ENCODE measurements around the gene SNAP29. TPM values are rescaled to one million over a fixed set of nuclear protein-coding genes. Genes with fewer than 3 reads are reported as not detected.

The SNAP29 gene
- total RNA-seq, 1 experiment from 2014 or later = 17.9 TPM

GRCh38 chr22:20869234-20869633 is 10.4 kb downstream of the SNAP29 start:
- Histone ChIP-seq H3K18ac (ENCODE audit: insufficient read length, low read depth, low read length) (no peak overlapping the region), H3K56ac (ENCODE audit: insufficient read length, low read depth, low read length) (no peak overlapping the region), H2BK15ac (ENCODE audit: low read depth, low read length) (no peak overlapping the region), H4K5ac (ENCODE audit: insufficient read length, low read depth, low read length) (no peak overlapping the region), H4K8ac (replicated peaks; ENCODE audit: insufficient read length, low read depth, low read length) (no peak overlapping the region), H2BK20ac (ENCODE audit: low read depth, low read length, poor library complexity, severe bottlenecking) (no peak overlapping the region), H2AK5ac (ENCODE audit: insufficient read length, low read length) (no peak overlapping the region), H3K9ac (ENCODE audit: extremely low read depth, insufficient read length, low read length) (no peak overlapping the region), H3K4me1 (ENCODE audit: insufficient read depth, low read length) (no peaks in the 10 kb centered on the region), H2BK5ac (ENCODE audit: insufficient read length, low read length) (no peak overlapping the region), H4K91ac (ENCODE audit: insufficient read length, low read depth, low read length) (no peak overlapping the region), H3K23me2 (ENCODE audit: insufficient read length, low read depth, low read length, poor library complexity, severe bottlenecking) (no peaks in the 10 kb centered on the region), H4K20me1 (ENCODE audit: control insufficient read depth, insufficient read depth, insufficient read length) (no peaks in the 10 kb centered on the region), H2BK12ac (ENCODE audit: insufficient read length, low read depth, low read length) (no peak overlapping the region), H3K14ac (ENCODE audit: insufficient read depth, low read length) (no peak overlapping the region), H3K23ac (ENCODE audit: insufficient read length, low read depth, low read length) (no peak overlapping the region), H2AFZ (ENCODE audit: low read length) (no peak overlapping the region), H3K4ac (ENCODE audit: low read depth, low read length) (no peak overlapping the region), H3K9me3 (ENCODE audit: control insufficient read depth, low read depth, low read length) (no peaks in the 10 kb centered on the region), H3K79me2 (ENCODE audit: insufficient read depth, low read length) (no peaks in the 10 kb centered on the region), H3K4me2 (ENCODE audit: insufficient read depth, insufficient read length, low read length) (no peak overlapping the region), H2BK120ac (ENCODE audit: low read depth, low read length, poor library complexity, severe bottlenecking) (no peak overlapping the region), H3K79me1 (ENCODE audit: insufficient read depth, low read depth, low read length, poor library complexity, severe bottlenecking) (no peaks in the 10 kb centered on the region), H3K27me3 (ENCODE audit: insufficient read depth, low read length) (no peaks in the 10 kb centered on the region), H3T11ph (ENCODE audit: low read length) (no peak overlapping the region), H3K27ac (ENCODE audit: insufficient read length, low read depth, low read length) (no peak overlapping the region)
- no peak for DNase-seq
- H3K36me3 Mint-ChIP-seq (ENCODE audit: insufficient read depth in 1 of 3, low read depth in 3 of 3) = peaks cover 2 to 6% (median 5%) of the 10 kb centered on the region in 3 experiments; a peak in 5 of 7 replicates
- H3K4me3 Mint-ChIP-seq = no peak overlapping the region
- H3K9me3 Mint-ChIP-seq = peaks cover 0 to 2% of the 10 kb centered on the region in 2 experiments; a peak in 1 of 5 replicates
- H3K4me1 Mint-ChIP-seq = no peaks in the 10 kb centered on the region
- H3K27ac Mint-ChIP-seq = no peak overlapping the region
- WGBS (ENCODE audit: extremely low coverage, insufficient read length, low lambda C conversion rate) = no CpG with 5 or more reads among the region's 2 CpGs
- no peaks in the 10 kb centered on the region for H3K27me3 Mint-ChIP-seq (ENCODE audit: low read depth)
- TF ChIP-seq, protein P1, sequence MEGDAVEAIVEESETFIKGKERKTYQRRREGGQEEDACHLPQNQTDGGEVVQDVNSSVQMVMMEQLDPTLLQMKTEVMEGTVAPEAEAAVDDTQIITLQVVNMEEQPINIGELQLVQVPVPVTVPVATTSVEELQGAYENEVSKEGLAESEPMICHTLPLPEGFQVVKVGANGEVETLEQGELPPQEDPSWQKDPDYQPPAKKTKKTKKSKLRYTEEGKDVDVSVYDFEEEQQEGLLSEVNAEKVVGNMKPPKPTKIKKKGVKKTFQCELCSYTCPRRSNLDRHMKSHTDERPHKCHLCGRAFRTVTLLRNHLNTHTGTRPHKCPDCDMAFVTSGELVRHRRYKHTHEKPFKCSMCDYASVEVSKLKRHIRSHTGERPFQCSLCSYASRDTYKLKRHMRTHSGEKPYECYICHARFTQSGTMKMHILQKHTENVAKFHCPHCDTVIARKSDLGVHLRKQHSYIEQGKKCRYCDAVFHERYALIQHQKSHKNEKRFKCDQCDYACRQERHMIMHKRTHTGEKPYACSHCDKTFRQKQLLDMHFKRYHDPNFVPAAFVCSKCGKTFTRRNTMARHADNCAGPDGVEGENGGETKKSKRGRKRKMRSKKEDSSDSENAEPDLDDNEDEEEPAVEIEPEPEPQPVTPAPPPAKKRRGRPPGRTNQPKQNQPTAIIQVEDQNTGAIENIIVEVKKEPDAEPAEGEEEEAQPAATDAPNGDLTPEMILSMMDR (conservative IDR thresholded peaks at IDR 0.05) = no peak

Measured in H9 (cell line).